Femur (tissue), 1 donor: ENCODE results near the gene REM2.
A peak's percentile ranks its signal among the peaks of the same experiment; 100 is the strongest.

ENCODE experiments used
- DNase-seq: peaks from one replicate; pipeline ENCODE4 v3.0.0-alpha.2; 2017

REM2 gene

DNA sequence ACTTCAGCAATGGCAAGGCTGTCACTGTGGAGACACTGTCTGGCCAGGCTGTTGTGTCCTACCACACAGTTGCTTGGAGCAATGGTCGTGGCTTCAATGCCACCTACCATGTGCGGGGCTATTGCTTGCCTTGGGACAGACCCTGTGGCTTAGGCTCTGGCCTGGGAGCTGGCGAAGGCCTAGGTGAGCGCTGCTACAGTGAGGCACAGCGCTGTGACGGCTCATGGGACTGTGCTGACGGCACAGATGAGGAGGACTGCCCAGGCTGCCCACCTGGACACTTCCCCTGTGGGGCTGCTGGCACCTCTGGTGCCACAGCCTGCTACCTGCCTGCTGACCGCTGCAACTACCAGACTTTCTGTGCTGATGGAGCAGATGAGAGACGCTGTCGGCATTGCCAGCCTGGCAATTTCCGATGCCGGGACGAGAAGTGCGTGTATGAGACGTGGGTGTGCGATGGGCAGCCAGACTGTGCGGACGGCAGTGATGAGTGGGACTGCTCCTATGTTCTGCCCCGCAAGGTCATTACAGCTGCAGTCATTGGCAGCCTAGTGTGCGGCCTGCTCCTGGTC lies 7.2 kb upstream of the REM2 start:
- no peak for DNase-seq

DNA sequence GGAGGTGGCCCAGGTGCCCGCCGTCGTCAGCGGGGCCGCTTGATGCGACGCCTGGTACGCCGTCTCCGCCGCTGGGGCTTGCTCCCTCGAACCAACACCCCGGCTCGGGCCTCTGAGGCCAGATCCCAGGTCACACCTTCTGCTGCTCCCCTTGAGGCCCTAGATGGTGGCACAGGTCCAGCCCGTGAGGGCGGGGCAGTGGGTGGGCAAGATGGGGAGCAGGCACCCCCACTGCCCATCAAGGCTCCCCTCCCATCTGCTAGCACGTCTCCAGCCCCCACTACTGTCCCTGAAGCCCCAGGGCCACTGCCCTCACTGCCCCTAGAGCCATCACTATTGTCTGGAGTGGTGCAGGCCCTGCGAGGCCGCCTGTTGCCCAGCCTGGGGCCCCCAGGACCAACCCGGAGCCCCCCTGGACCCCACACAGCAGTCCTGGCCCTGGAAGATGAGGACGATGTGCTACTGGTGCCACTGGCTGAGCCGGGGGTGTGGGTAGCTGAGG lies 6.0 kb upstream of the REM2 start:
- no peak for DNase-seq

DNA sequence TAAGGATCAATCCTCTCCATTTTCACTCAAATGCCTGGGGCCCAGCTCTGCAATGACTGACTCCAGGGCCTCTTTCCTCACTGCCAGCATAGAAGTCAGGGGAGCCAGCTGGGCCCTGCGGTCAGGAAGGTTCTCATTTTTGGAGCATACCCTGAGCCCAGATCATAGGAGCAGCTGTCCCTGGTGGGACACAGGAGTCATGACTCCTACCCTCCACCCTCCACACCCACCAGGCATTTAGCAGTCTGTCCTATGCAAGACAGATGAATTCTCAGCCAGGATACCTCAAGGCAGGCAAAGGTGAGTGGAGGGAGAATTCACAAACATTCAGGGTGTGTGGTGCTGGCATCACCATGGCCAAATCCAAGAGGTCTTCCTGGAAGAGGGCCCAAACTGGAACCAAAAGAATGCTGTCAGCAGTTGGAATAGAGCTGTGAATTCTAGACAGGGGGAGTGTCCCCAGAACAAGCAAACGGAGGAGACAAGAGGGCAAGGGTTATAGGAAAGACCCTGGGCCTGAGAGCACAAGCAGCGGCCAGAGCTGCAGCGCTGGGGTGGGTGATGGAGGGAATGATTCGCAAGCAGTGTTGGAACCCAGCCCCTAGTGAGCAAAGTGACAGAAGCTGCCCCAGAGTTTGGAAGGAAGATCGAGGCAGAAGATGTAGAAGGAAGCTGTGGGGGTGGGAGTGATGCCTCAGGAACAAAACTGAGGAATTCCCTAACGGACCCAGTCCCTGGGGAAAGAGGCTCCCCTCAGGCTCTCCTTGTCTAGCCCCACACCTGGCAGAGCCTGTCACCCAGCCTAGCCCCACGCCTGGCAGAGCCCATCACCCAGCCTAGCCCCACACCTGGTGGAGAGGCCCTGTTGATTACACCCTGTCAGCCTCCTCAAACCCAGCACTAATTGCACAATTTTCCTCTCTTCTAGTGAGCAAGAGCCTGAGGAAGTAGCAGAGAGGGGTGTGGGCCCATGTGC lies 4.5 kb upstream of the REM2 start:
- no peak for DNase-seq

DNA sequence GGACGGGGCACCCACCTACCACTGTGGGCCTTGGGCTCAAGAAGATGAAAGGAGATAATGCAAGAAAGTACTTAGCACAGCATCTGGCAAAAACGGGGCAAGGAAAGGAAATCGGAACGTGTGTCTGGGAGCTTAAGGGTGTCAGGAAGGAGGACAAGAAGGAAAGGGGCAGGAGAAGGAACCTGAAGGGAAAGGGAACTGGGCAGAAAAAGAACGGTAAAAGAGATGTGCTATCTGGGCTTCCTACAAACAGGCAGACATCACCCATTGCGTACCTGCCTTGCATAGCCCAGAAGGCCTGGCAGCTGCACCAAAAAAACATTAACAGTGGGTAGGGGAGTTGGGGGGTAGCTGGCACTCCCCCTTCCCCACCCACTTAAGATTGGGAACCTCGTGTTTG lies 958 bp upstream of the REM2 start:
- DNase-seq = no peak

DNA sequence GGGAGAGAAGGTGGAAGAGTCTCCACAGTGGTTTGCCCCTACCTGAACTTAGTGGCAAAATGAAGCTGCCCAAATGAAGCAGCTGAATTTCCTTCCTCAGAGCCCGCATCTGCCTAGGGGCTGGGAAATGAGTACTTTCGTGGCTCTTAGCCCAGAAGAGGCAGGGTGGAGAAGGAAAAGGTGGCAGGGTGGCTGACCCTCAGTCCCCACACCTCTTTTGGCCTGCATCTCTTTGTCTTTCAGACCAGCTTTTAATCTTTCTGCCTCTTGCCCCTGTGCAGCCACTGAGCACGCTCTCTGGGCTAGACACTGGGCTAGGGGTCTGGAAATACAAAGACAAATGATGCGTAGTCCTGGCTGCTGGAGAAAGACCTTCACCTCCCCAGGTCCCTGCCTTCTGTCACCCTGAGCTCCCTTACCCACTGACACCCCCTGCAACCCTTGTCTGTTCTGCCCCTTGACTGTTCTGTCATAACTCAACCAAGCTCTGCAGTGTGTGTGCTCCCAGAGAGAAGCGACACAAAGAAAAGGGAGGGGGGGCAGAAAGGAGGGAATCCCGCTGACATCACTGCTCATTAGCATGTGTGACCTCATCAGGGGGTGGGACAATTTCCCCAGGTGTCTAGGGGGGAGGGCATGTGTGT lies 371 bp upstream of the REM2 start:
- DNase-seq = no peak

GRCh38 chr14:22884076-22884737 lies 1.2 kb downstream of the REM2 start:
- no peak for DNase-seq

GRCh38 chr14:22884738-22885523 lies 1.9 kb downstream of the REM2 start:
- DNase-seq = no peak

GRCh38 chr14:22885975-22886374 lies 3.0 kb downstream of the REM2 start:
- no peak for DNase-seq

- DNase-seq = peak; percentile 85
These were observed 3.7 kb downstream of the REM2 start for GRCh38 chr14:22886500-22887259.

DNA sequence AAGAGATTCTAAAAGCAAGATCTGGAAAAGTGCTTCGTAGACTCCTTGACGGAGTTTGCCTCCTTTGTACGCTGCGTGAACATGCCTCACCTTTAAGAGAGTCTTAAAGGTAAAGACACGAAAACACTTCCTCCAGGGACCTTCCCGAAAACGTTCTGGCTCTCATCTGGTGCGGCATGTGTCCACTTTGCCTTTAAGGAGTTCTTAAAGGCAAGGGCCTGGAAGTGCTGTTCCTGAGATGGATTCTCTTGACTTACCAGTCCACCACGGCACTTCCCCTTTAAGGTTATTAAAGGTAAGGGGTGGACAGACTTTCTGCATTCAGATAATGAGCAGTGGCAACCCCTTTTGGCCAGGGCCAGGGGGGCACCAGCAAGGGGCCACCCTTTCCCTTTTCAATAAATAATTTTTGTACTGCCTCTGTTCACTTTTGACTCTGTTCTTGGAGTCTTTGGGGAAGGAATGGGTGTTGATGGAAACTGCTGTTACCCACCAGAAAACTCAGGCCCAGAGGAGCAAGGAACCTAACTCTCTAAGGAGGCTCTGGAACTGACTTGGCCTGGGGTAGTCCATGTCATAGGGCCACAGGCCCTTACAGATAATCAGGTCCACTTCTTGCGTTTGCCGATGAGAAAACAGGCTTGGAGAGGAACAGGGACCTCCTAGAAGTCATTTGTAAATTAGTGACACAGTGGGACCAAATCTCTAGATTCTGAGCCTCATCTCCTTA lies 4.4 kb downstream of the REM2 start:
- DNase-seq = peak; percentile 72

DNA sequence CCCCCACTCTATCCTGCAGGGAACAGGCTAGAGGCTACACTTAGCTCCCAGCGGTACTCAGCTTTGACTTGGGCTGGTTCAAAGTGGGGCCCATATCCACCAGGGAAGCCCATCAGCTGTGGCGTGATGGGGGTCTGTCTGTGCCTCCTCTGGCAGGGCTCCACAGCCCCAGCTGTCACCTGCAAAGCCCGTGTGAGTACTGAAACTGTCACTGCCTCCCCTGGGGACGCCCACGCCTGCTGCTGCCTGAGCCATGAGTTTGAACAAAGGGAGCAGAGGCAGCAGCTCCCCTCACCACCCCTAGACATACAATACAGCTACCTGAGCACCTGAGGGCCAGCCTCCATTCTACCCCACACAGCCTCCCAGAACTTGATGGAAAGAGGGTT lies 5.0 kb downstream of the REM2 start:
- peak; percentile 51 for DNase-seq

DNA sequence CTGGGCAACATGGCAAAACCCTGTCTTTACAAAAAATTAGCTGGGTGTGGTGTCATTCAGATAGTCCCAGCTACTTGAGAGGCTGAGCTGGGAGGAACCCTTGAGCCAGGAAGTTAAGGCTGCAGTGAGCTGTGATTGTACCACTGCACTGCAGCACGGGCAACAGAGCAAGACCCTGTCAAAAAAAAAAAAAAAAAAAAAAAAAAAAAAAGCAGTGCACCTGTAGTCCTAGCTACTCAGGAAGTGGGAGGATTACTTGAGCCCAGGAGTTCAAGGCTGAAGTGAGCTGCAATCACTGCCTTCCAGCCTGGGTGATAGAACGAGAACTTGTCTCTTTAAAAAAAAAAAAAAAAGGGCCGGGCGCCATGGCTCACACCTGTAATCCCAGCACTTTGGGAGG lies 5.6 kb downstream of the REM2 start:
- DNase-seq = no peak

DNA sequence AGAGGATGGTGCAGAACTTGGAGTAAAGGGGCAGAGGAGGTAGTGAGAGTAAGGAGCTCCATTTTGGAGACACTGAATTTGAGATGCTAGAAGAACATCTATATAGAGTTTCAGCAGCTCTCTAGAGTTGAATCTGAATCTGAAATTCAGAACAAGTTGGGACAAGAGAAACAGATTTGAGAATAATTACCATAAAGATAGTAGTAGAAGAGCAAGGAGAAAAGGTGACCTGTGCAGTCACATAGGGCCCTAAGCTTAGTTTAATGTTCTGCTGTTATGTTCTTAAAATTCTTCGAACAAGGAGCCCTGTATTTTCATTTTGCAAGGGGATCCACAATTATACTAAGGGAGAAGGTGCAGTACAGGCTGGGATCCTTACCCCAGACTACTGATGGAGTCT lies 7.4 kb downstream of the REM2 start:
- no peak for DNase-seq

DNA sequence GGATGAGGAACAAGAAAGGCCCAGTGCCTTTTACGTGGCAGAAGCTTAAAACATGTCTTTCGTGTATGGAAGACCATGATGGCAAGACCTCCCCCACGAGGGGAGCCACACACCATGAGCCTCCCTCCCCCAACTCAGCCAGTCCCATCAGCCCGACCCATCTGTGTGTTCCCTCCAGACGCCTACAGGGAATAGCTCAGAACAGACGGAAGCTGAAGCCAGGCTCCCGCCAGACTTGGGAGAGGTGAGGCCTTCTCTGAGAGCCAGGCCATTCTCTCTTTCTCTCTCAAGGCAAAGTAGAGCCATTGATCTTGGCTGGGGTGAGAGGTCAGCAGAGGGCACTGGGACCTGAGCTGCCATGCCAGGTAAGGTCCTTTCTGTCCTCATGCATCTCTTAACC lies 9.5 kb downstream of the REM2 start:
- DNase-seq = no peak

GRCh38 chr14:22893706-22894105 lies 10.7 kb downstream of the REM2 start:
- DNase-seq = no peak

- DNase-seq = no peak
These were observed 12.4 kb downstream of the REM2 start for GRCh38 chr14:22895402-22895801.

- no peak for DNase-seq
These were observed 13.3 kb downstream of the REM2 start for GRCh38 chr14:22896356-22896755.

- no peak for DNase-seq
These were observed 13.7 kb downstream of the REM2 start for GRCh38 chr14:22896760-22897159.

GRCh38 chr14:22897357-22897756 lies 14.3 kb downstream of the REM2 start:
- no peak for DNase-seq

DNA sequence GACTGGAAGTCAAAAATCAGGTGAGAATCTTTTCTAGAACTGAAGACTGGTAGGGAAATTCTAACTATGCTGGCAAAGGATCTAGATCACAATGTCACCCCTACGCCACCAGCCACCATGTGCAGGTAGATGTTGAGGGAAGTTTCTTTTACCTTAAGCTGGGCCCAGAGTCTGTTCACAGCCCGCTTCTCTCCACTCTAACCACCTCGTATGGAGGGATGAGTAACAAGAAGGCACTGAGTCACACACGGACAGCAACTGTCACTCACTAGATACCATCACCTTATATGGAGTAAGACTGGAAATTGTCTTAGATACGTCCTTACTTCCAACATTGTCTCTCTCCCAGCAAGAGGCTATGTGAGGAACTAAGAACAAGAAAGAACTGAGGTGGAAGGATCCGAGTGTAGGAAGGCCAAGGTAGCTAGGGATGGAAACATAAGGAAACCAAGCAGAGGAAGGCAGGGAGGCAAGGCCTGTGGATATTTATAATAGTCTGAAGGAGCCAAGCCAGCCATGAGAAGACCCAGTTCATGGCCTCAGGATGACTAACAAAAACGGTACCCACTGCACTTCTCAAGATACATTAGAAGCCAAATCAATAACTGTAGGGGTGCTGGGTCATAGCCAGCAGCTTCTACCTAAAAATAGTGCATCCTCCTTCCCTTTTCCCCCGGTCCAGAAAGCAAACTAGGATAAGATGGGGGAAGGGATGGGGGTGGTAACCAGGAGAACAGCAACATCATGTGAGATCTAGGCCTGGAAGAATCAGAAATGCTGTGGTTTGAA lies 15.5 kb downstream of the REM2 start:
- no peak for DNase-seq
